EH (cell line): ENCODE measurements around the gene NCOR2.

ENCODE experiments used
- DNase-seq: peaks from one replicate; pipeline ENCODE4 v3.0.0-alpha.2; 2015; ENCODE audit warnings: low read depth

Gene NCOR2

GRCh38 chr12:124525927-124526692 is 41.3 kb downstream of the NCOR2 start:
- DNase-seq: no peak

GRCh38 chr12:124525455-124525854 is 42.0 kb downstream of the NCOR2 start:
- DNase-seq: peak; percentile 56

GRCh38 chr12:124524231-124524925 is 43.0 kb downstream of the NCOR2 start:
- DNase-seq: peak; percentile 94

- DNase-seq: peak; percentile 31
Observed at GRCh38 chr12:124523071-124523470, 44.3 kb downstream of the NCOR2 start.

GRCh38 chr12:124520907-124521306 is 46.5 kb downstream of the NCOR2 start:
- no peak for DNase-seq

- peak; percentile 52 for DNase-seq
Observed at GRCh38 chr12:124520265-124520701, 47.1 kb downstream of the NCOR2 start.

- no peak for DNase-seq
Observed at GRCh38 chr12:124519746-124520145, 47.7 kb downstream of the NCOR2 start.

GRCh38 chr12:124518051-124518932 is 49.1 kb downstream of the NCOR2 start:
- peak; percentile 99 for DNase-seq
